HepG2 (cell line): Measurements from ENCODE around the gene GLOD4. TPM values are rescaled to one million over a fixed set of nuclear protein-coding genes. Genes with fewer than 3 reads are reported as not detected.

ENCODE experiments used
- BRD4 ChIP-seq: sonication (generic); formaldehyde crosslinking; IDR thresholded peaks from 2 replicates; pipeline ENCODE4 v1.4.0; 2020; ENCODE audit warnings: missing genetic modification reagents
- HMG20A ChIP-seq: IDR thresholded peaks from 2 replicates; pipeline ENCODE4 v1.6.1; 2016; ENCODE audit warnings: borderline replicate concordance
- JUND ChIP-seq: sonication (generic); formaldehyde crosslinking; IDR thresholded peaks from 2 replicates; pipeline ENCODE4 v1.8.0; 2022; ENCODE audit warnings: mild to moderate bottlenecking, missing genetic modification reagents
- KDM6A ChIP-seq: IDR thresholded peaks from 2 replicates; pipeline ENCODE4 v1.6.1; 2016; ENCODE audit warnings: low read depth
- MEIS1 ChIP-seq: sonication (generic); formaldehyde crosslinking; IDR thresholded peaks from 2 replicates; pipeline ENCODE4 v1.9.0; 2021; ENCODE audit warnings: mild to moderate bottlenecking, missing genetic modification reagents, moderate library complexity, borderline replicate concordance
- POLR2G ChIP-seq: fragments of 200-400 bp; formaldehyde crosslinking; IDR thresholded peaks from 2 replicates; pipeline ENCODE4 v1.6.1; 2018; ENCODE audit warnings: mild to moderate bottlenecking, low read depth, low read length, moderate library complexity
- PTBP1 ChIP-seq: fragments of 200-400 bp; formaldehyde crosslinking; IDR thresholded peaks from 2 replicates; pipeline ENCODE4 v1.6.1; 2018; ENCODE audit warnings: low read length, low read depth; ENCODE audit not compliant: poor library complexity, severe bottlenecking
- TBX3 ChIP-seq: fragments of 450-650 bp; IDR thresholded peaks from 2 replicates; pipeline ENCODE4 v1.6.1; 2017; ENCODE audit warnings: antibody characterized with exemption, mild to moderate bottlenecking, inconsistent platforms, borderline replicate concordance
- WIZ ChIP-seq: sonication (generic); formaldehyde crosslinking; IDR thresholded peaks from 2 replicates; pipeline ENCODE4 v1.5.1; 2020; ENCODE audit warnings: mild to moderate bottlenecking, missing genetic modification reagents
- ZNF225 ChIP-seq: sonication (generic); formaldehyde crosslinking; IDR thresholded peaks from 2 replicates; pipeline ENCODE4 v1.4.0; 2020; ENCODE audit warnings: mild to moderate bottlenecking, missing genetic modification reagents
- ZNF558 ChIP-seq: sonication (generic); formaldehyde crosslinking; IDR thresholded peaks from 2 replicates; pipeline ENCODE4 v1.9.0; 2022; ENCODE audit warnings: mild to moderate bottlenecking, missing genetic modification reagents, borderline replicate concordance
- ZNF839 ChIP-seq: sonication (generic); formaldehyde crosslinking; IDR thresholded peaks from 2 replicates; pipeline ENCODE4 v1.4.0; 2020; ENCODE audit warnings: missing genetic modification reagents, mild to moderate bottlenecking, borderline replicate concordance
- ZNF841 ChIP-seq: sonication (generic); formaldehyde crosslinking; IDR thresholded peaks from 2 replicates; pipeline ENCODE4 v1.8.1; 2023; ENCODE audit warnings: missing genetic modification reagents, borderline replicate concordance
- polyA plus RNA-seq, 8 experiments: library from polyadenylated mRNA; depleted of rRNA in 3 of 8; stranded (reverse) in 7 of 8; unstranded in 1 of 8; fragments of >200 nt; fragmentation: Illumina TruSeq in 4 of 8; extraction: Trizol in 4 of 8; gene quantifications; 2 replicates each; pipeline versions ENCODE4 v1.2.1 to v1.2.3, GENCODE V29; 2011 to 2016; ENCODE audit warnings: low read depth in 4 of 8, missing spikeins in 1 of 8, mixed read lengths in 1 of 8; ENCODE audit not compliant: insufficient read depth in 1 of 8
- total RNA-seq, 5 experiments: library from RNA; depleted of rRNA; stranded (reverse); fragments of >200 nt; fragmentation: Illumina TruSeq; extraction: Trizol; gene quantifications; 2 replicates each; pipeline ENCODE4 v1.2.3, GENCODE V29; 2016; ENCODE audit warnings: low read depth in 1 of 5
- TF ChIP-seq, protein P1 (sequence below): sonication (generic); formaldehyde crosslinking; IDR thresholded peaks from 2 replicates; pipeline ENCODE4 v1.9.0; 2022; ENCODE audit warnings: missing genetic modification reagents, mild to moderate bottlenecking, borderline replicate concordance
- TF ChIP-seq, protein P2 (sequence below): sonication (generic); formaldehyde crosslinking; IDR thresholded peaks from 2 replicates; pipeline ENCODE4 v1.5.1; 2020; ENCODE audit warnings: mild to moderate bottlenecking, missing genetic modification reagents, moderate library complexity
- TF ChIP-seq, protein P3 (sequence below): sonication (generic); formaldehyde crosslinking; IDR thresholded peaks from 2 replicates; pipeline ENCODE4 v1.4.0; 2020; ENCODE audit warnings: missing genetic modification reagents, borderline replicate concordance
- TF ChIP-seq, protein P4 (sequence below): sonication (generic); formaldehyde crosslinking; IDR thresholded peaks from 2 replicates; pipeline ENCODE4 v1.4.0; 2020; ENCODE audit warnings: missing genetic modification reagents
- TF ChIP-seq, protein P5 (sequence below): IDR thresholded peaks from 2 replicates; pipeline ENCODE4 v1.6.1; 2016; ENCODE audit warnings: missing biosample characterization, missing genetic modification reagents, low read depth

Gene GLOD4
- total and polyA plus RNA-seq, 2 of the 13 experiments (the other 11 are each of a cell fraction or from before 2014, with no cell fraction given), result 53.7 to 87.8 TPM

DNA sequence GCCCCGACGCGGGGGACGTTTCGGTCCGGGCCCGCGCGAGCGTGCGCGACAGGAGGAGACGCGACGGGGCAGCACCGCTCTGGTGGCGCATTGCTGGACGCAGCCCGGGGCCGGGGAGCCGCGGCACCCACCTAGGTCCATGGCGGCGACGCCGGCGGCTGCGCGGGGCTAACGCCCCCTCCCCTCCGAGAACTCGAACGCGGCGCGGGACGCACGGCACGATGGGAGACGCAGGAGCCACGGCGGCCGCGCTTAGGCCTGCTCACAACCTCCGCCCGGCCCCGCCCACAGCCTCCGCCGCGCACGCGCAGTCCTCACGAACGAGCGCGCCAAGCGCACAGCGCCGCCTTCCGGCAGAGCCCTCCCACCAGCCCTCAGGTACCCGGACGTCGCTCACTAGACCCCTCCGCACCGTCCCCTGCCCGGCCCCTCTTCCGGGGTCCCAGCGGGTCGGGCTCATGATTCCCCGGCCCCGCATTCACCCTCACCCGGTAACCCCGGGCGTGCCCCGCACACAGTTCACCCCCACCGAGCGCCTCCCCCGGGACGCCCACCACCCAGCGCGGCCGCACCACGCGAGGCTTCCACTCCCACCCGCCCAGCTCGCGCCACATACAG lies 30.0 kb downstream of the GLOD4 start, which contains the start of gene GEMIN4 (continued):
- TF ChIP-seq, protein P1, sequence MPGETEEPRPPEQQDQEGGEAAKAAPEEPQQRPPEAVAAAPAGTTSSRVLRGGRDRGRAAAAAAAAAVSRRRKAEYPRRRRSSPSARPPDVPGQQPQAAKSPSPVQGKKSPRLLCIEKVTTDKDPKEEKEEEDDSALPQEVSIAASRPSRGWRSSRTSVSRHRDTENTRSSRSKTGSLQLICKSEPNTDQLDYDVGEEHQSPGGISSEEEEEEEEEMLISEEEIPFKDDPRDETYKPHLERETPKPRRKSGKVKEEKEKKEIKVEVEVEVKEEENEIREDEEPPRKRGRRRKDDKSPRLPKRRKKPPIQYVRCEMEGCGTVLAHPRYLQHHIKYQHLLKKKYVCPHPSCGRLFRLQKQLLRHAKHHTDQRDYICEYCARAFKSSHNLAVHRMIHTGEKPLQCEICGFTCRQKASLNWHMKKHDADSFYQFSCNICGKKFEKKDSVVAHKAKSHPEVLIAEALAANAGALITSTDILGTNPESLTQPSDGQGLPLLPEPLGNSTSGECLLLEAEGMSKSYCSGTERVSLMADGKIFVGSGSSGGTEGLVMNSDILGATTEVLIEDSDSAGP (CRISPR knock-in tag), result peak; percentile 45
- TF ChIP-seq, protein P2, sequence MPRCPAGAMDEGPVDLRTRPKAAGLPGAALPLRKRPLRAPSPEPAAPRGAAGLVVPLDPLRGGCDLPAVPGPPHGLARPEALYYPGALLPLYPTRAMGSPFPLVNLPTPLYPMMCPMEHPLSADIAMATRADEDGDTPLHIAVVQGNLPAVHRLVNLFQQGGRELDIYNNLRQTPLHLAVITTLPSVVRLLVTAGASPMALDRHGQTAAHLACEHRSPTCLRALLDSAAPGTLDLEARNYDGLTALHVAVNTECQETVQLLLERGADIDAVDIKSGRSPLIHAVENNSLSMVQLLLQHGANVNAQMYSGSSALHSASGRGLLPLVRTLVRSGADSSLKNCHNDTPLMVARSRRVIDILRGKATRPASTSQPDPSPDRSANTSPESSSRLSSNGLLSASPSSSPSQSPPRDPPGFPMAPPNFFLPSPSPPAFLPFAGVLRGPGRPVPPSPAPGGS (CRISPR knock-in tag), result peak; percentile 60
- TF ChIP-seq, protein P3, sequence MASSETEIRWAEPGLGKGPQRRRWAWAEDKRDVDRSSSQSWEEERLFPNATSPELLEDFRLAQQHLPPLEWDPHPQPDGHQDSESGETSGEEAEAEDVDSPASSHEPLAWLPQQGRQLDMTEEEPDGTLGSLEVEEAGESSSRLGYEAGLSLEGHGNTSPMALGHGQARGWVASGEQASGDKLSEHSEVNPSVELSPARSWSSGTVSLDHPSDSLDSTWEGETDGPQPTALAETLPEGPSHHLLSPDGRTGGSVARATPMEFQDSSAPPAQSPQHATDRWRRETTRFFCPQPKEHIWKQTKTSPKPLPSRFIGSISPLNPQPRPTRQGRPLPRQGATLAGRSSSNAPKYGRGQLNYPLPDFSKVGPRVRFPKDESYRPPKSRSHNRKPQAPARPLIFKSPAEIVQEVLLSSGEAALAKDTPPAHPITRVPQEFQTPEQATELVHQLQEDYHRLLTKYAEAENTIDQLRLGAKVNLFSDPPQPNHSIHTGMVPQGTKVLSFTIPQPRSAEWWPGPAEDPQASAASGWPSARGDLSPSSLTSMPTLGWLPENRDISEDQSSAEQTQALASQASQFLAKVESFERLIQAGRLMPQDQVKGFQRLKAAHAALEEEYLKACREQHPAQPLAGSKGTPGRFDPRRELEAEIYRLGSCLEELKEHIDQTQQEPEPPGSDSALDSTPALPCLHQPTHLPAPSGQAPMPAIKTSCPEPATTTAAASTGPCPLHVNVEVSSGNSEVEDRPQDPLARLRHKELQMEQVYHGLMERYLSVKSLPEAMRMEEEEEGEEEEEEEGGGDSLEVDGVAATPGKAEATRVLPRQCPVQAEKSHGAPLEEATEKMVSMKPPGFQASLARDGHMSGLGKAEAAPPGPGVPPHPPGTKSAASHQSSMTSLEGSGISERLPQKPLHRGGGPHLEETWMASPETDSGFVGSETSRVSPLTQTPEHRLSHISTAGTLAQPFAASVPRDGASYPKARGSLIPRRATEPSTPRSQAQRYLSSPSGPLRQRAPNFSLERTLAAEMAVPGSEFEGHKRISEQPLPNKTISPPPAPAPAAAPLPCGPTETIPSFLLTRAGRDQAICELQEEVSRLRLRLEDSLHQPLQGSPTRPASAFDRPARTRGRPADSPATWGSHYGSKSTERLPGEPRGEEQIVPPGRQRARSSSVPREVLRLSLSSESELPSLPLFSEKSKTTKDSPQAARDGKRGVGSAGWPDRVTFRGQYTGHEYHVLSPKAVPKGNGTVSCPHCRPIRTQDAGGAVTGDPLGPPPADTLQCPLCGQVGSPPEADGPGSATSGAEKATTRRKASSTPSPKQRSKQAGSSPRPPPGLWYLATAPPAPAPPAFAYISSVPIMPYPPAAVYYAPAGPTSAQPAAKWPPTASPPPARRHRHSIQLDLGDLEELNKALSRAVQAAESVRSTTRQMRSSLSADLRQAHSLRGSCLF (CRISPR knock-in tag), result no peak
- TF ChIP-seq JUND (CRISPR knock-in tag), result no peak; the same call in 1 of the 2 replicates
- TF ChIP-seq ZNF841 (CRISPR knock-in tag), result no peak
- TF ChIP-seq HMG20A, result no peak
- no peak for TF ChIP-seq KDM6A (CRISPR knock-in tag)
- no peak for TF ChIP-seq ZNF225 (CRISPR knock-in tag)
- no peak for TF ChIP-seq MEIS1 (CRISPR knock-in tag)
- TF ChIP-seq, protein P4, sequence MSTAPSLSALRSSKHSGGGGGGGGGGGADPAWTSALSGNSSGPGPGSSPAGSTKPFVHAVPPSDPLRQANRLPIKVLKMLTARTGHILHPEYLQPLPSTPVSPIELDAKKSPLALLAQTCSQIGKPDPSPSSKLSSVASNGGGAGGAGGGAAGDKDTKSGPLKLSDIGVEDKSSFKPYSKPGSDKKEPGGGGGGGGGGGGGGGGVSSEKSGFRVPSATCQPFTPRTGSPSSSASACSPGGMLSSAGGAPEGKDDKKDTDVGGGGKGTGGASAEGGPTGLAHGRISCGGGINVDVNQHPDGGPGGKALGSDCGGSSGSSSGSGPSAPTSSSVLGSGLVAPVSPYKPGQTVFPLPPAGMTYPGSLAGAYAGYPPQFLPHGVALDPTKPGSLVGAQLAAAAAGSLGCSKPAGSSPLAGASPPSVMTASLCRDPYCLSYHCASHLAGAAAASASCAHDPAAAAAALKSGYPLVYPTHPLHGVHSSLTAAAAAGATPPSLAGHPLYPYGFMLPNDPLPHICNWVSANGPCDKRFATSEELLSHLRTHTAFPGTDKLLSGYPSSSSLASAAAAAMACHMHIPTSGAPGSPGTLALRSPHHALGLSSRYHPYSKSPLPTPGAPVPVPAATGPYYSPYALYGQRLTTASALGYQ (CRISPR knock-in tag), result 0 out of 2 replicates have a peak, but pooled peaks have one; percentile 45
- no peak for TF ChIP-seq WIZ
- no peak for TF ChIP-seq BRD4
- peak; percentile 49; the same call in 1 of the 2 replicates for TF ChIP-seq ZNF558 (CRISPR knock-in tag)
- TF ChIP-seq POLR2G, result peak; percentile 72
- TF ChIP-seq TBX3, result no peak
- TF ChIP-seq, protein P5, sequence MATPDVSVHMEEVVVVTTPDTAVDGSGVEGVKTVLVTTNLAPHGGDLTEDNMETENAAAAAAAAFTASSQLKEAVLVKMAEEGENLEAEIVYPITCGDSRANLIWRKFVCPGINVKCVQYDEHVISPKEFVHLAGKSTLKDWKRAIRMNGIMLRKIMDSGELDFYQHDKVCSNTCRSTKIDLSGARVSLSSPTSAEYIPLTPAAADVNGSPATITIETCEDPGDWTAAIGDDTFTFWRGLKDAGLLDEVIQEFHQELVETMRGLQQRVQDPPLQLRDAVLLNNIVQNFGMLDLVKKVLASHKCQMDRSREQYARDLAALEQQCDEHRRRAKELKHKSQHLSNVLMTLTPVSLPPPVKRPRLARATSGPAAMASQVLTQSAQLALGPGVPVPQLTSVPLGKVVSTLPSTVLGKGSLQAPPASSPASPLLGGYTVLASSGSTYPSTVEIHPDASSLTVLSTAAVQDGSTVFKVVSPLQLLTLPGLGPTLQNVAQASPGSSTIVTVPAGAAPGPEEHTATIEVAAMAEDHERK (CRISPR knock-in tag), result no peak; the same call in 1 of the 2 replicates
- no peak for TF ChIP-seq PTBP1
- TF ChIP-seq ZNF839 (CRISPR knock-in tag), result no peak
